Muscle of leg (tissue), 9 donors: Measurements from ENCODE around the gene CALY. TPM values are rescaled to one million over a fixed set of nuclear protein-coding genes. Genes with fewer than 3 reads are reported as not detected.

Experiments
- polyA plus RNA-seq, 8 donors: library from polyadenylated mRNA; unstranded; fragments of 120-200 nt; gene quantifications; one replicate each; pipeline versions ENCODE4 v1.2.1 to v1.2.3, GENCODE V29; 2013; ENCODE audit warnings: inconsistent platforms in 1 of 8, low replicate concordance in 1 of 8; ENCODE audit not compliant: insufficient read length in 8 of 8, insufficient read depth in 1 of 8
- total RNA-seq: library from RNA; stranded (reverse); fragments of 120-200 nt; gene quantifications from one replicate; pipeline ENCODE4 v1.2.4, GENCODE V29; 2013

Gene CALY
- total and polyA plus RNA-seq, 9 donors: 0.08 to 0.16 TPM; not detected in 7

Other genes starting within 250 kb of the CALY start
- gene ADGRA1, start 249.0 kb downstream of the CALY start, total RNA-seq: 0.80 TPM
- 1 to 10 TPM; 2.6 to 3.5 (median 3.1) TPM for gene ADGRA1, start 249.0 kb downstream of the CALY start, polyA plus RNA-seq
- gene KNDC1, start 176.7 kb downstream of the CALY start, total RNA-seq: 2.7 TPM
- 1 to 10 TPM; 1.5 to 9.8 (median 4.5) TPM for gene KNDC1, start 176.7 kb downstream of the CALY start, polyA plus RNA-seq
- not detected for gene UTF1, start 106.7 kb downstream of the CALY start, total RNA-seq
- gene UTF1, start 106.7 kb downstream of the CALY start, polyA plus RNA-seq: not detected
- gene VENTX, start 99.0 kb downstream of the CALY start, total RNA-seq: 0.04 TPM
- gene VENTX, start 99.0 kb downstream of the CALY start, polyA plus RNA-seq: under 1 TPM; 0.11 to 0.24 (median 0.17) TPM
- 1.4 TPM for gene ADAM8, start 60.0 kb downstream of the CALY start, total RNA-seq
- gene ADAM8, start 60.0 kb downstream of the CALY start, polyA plus RNA-seq: 1 to 10 TPM; 1.4 to 3.0 (median 2.0) TPM
- gene TUBGCP2, start 28.0 kb downstream of the CALY start, total RNA-seq: 38.0 TPM
- 10 to 100 TPM; 33.6 to 51.2 (median 39.8) TPM for gene TUBGCP2, start 28.0 kb downstream of the CALY start, polyA plus RNA-seq
- 22.3 TPM for gene ZNF511, start 28.0 kb downstream of the CALY start, total RNA-seq
- 10 to 100 TPM; 30.8 to 43.9 (median 37.4) TPM for gene ZNF511, start 28.0 kb downstream of the CALY start, polyA plus RNA-seq
- not detected for gene PRAP1, start 10.5 kb upstream of the CALY start, total RNA-seq
- 1 to 10 TPM in 1 of 8 donors, under 1 TPM in 2, not detected in 5; 0.21 to 3.7 (median 0.36) TPM for gene PRAP1, start 10.5 kb upstream of the CALY start, polyA plus RNA-seq
- 12.1 TPM for gene FUOM, start 21.1 kb upstream of the CALY start, total RNA-seq
- 10 to 100 TPM in 1 of 8 donors, 1 to 10 TPM in 7; 5.6 to 11.7 (median 7.4) TPM for gene FUOM, start 21.1 kb upstream of the CALY start, polyA plus RNA-seq
- gene ECHS1, start 36.5 kb upstream of the CALY start, total RNA-seq: 109 TPM
- gene ECHS1, start 36.5 kb upstream of the CALY start, polyA plus RNA-seq: 100 to 1,000 TPM; 107 to 147 (median 128) TPM
- 3.4 TPM for gene PAOX, start 42.4 kb upstream of the CALY start, total RNA-seq
- gene PAOX, start 42.4 kb upstream of the CALY start, polyA plus RNA-seq: 1 to 10 TPM; 2.7 to 4.9 (median 3.8) TPM
- gene MTG1, start 57.3 kb upstream of the CALY start, total RNA-seq: 22.7 TPM
- 10 to 100 TPM; 34.0 to 52.3 (median 41.1) TPM for gene MTG1, start 57.3 kb upstream of the CALY start, polyA plus RNA-seq
- gene SPRN, start 87.7 kb upstream of the CALY start, total RNA-seq: 0.53 TPM
- gene SPRN, start 87.7 kb upstream of the CALY start, polyA plus RNA-seq: 1 to 10 TPM; 3.4 to 4.4 (median 3.9) TPM
- gene SCART1, start 117.0 kb upstream of the CALY start, total RNA-seq: 1.5 TPM
- 1 to 10 TPM in 5 of 8 donors, under 1 TPM in 3; 0.53 to 1.9 (median 1.4) TPM for gene SCART1, start 117.0 kb upstream of the CALY start, polyA plus RNA-seq
- 0.98 TPM for gene CYP2E1, start 190.5 kb upstream of the CALY start, total RNA-seq
- 1 to 10 TPM in 5 of 8 donors, under 1 TPM in 3; 0.25 to 1.9 (median 1.3) TPM for gene CYP2E1, start 190.5 kb upstream of the CALY start, polyA plus RNA-seq
- 0.13 TPM for gene SYCE1, start 228.7 kb upstream of the CALY start, total RNA-seq
- gene SYCE1, start 228.7 kb upstream of the CALY start, polyA plus RNA-seq: under 1 TPM; 0.11 to 0.56 (median 0.33) TPM